ENCODE data around the gene E4F1. TPM values are rescaled to one million over a fixed set of nuclear protein-coding genes. Genes with fewer than 3 reads are reported as not detected.

Gene E4F1
- total and polyA plus RNA-seq, 2 of the 8 experiments (the other 6 are each of a cell fraction or from before 2014, with no cell fraction given): 22.2 to 27.0 TPM

GRCh38 chr16:2235234-2235651 is 11.9 kb downstream of the E4F1 start:
- H3K79me2 ChIP-seq (ENCODE audit: control insufficient read depth in 1 of 2, insufficient read depth in 2 of 2, low read length in 2 of 2): no peaks in the 10 kb centered on the region
- H3K9me3 ChIP-seq (ENCODE audit: insufficient read depth in 2 of 2, low read depth in 1 of 2, low read length in 1 of 2): no peaks in the 10 kb centered on the region
- no peak overlapping the region for H3K14ac ChIP-seq (ENCODE audit: insufficient read length)
- TF ChIP-seq JUN (IDR thresholded peaks at IDR 0.05; ENCODE audit: low read depth, low read length): no peak
- TF ChIP-seq SAP30 (IDR thresholded peaks at IDR 0.05; ENCODE audit: insufficient read depth, insufficient replicate concordance, low read length): no peak
- no peak overlapping the region for H2BK120ac ChIP-seq (replicated peaks; ENCODE audit: low read depth, low read length)
- H3K4me3 ChIP-seq (ENCODE audit: extremely low read depth in 1 of 4, insufficient read depth in 2 of 4, low read depth in 3 of 4, low read length in 4 of 4): no peak overlapping the region
- H2BK5ac ChIP-seq (ENCODE audit: low read depth, low read length): no peak overlapping the region
- WGBS, 2 experiments (ENCODE audit: extremely low coverage in 1 of 2, insufficient coverage in 1 of 2, insufficient read length in 1 of 2, insufficient replicate concordance in 2 of 2, low coverage in 1 of 2, low lambda C conversion rate in 2 of 2, missing lambda C conversion rate in 1 of 2): 97% methylated on average over 27 of the region's 28 CpGs; no CpG with 5 or more reads in 1 of the 2 experiments
- no peak overlapping the region for H2AFZ ChIP-seq (ENCODE audit: low read length)
- no peak overlapping the region for H3K9ac ChIP-seq (replicated peaks in 1 of 4; ENCODE audit: extremely low read depth in 1 of 4, low read depth in 3 of 4, low read length in 3 of 4)
- no peak overlapping the region; a peak in 1 of 4 replicates for H3K4me2 ChIP-seq (ENCODE audit: insufficient read depth in 1 of 2, low read depth in 2 of 2, low read length in 2 of 2)
- H3K4me1 ChIP-seq (replicated peaks in 1 of 4; ENCODE audit: control insufficient read depth in 3 of 4, insufficient read depth in 4 of 4, low read length in 3 of 4): peaks cover 0 to 19% (median 10%) of the 10 kb centered on the region in 4 experiments; a peak in 5 of 7 replicates
- POLR2A ChIA-PET (ENCODE audit: partially characterized antibody): interaction anchor here (0.8 to 8.6 kb wide), 10 partner anchors 9 to 296 kb away, joined by 3 to 181 read pairs (median 6); partner anchors contain the start of genes CEMP1, E4F1, ECI1 and MLST8
- no peak overlapping the region for H2BK12ac ChIP-seq (ENCODE audit: low read depth, low read length)
- peaks cover 16% of the 10 kb centered on the region; the same call in 1 of the 2 replicates for H3K23me2 ChIP-seq (ENCODE audit: low read depth, low read length)
- no peak for DNase-seq (ENCODE audit: low read depth in 1 of 2, low spot score in 2 of 2)
- H3K27me3 ChIP-seq (replicated peaks in 1 of 4; ENCODE audit: control insufficient read depth in 3 of 4, extremely low read depth in 1 of 4, insufficient read depth in 3 of 4, low read length in 3 of 4): peaks cover 4 to 20% (median 16%) of the 10 kb centered on the region in 4 experiments; a peak in 6 of 7 replicates
- H4K5ac ChIP-seq (ENCODE audit: insufficient read length, low read depth, low read length): no peak overlapping the region
- no peak overlapping the region for H4K8ac ChIP-seq (ENCODE audit: extremely low read depth, insufficient read depth, low read length)
- CTCF ChIA-PET (ENCODE audit: partially characterized antibody): interaction anchor here (2.7 kb wide), 1 partner anchor 10 kb away, joined by 9 read pairs; no protein-coding TSS in a partner anchor
- peaks cover 0 to 14% of the 10 kb centered on the region in 2 experiments for H4K20me1 ChIP-seq (replicated peaks in 1 of 2; ENCODE audit: control insufficient read depth in 1 of 2, insufficient read depth in 2 of 2, low read length in 2 of 2)
- H3K4ac ChIP-seq (replicated peaks; ENCODE audit: insufficient read length, low read depth, low read length): no peak overlapping the region
- no peak overlapping the region for H2BK20ac ChIP-seq (ENCODE audit: low read length)
- no peak for FAIRE-seq
- H2AK5ac ChIP-seq (ENCODE audit: low read depth, low read length): no peak overlapping the region
- H3K36me3 ChIP-seq (ENCODE audit: control insufficient read depth in 2 of 4, insufficient read depth in 4 of 4, low read length in 3 of 4): peaks cover 3 to 40% (median 6%) of the 10 kb centered on the region in 4 experiments; a peak in 4 of 8 replicates
- H3K56ac ChIP-seq (replicated peaks; ENCODE audit: insufficient read length, low read depth, low read length): no peak overlapping the region
- no peak overlapping the region for H3K27ac ChIP-seq (ENCODE audit: low read depth, low read length)
- H2BK15ac ChIP-seq (ENCODE audit: low read length): no peak overlapping the region
- no peak overlapping the region for H3K23ac ChIP-seq (ENCODE audit: insufficient read length)
- no peak overlapping the region for H4K91ac ChIP-seq (replicated peaks; ENCODE audit: insufficient read length, low read length)
- no peaks in the 10 kb centered on the region for H3K79me1 ChIP-seq (ENCODE audit: low read depth, low read length)
- H3K18ac ChIP-seq (ENCODE audit: extremely low read depth, low read length): no peak overlapping the region
